SH-SY5Y (cell line): ENCODE data around the gene NRIP1.

Experiments
- GATA2 ChIP-seq: IDR thresholded peaks from 2 replicates; pipeline ENCODE4 v1.6.1; 2011; ENCODE audit warnings: mild to moderate bottlenecking, low read depth, low read length
- GATA3 ChIP-seq: IDR thresholded peaks from 2 replicates; pipeline ENCODE4 v1.6.1; 2011; ENCODE audit warnings: low read depth, mild to moderate bottlenecking, low read length, moderate library complexity

GRCh38 chr21:15071009-15071408, 6.2 kb upstream of the NRIP1 start:
- TF ChIP-seq GATA3 (no peak), GATA2 (no peak)
